ENCODE data around the gene STT3B. TPM values are rescaled to one million over a fixed set of nuclear protein-coding genes. Genes with fewer than 3 reads are reported as not detected.
A peak's percentile ranks its signal among the peaks of the same experiment; 100 is the strongest.

Gene STT3B
- total RNA-seq, 2 donors from 2014 or later = 126 to 199 TPM

GRCh38 chr3:31636694-31637442 is 104.1 kb downstream of the STT3B start:
- no peaks in the 10 kb centered on the region for H3K27me3 ChIP-seq (ENCODE audit: control insufficient read depth, insufficient read depth, low read length, poor library complexity, severe bottlenecking)
- 93 to 100% methylated on average over 1 to 2 of the region's 2 CpGs for WGBS, 2 experiments (ENCODE audit: insufficient coverage in 1 of 2, insufficient read length in 1 of 2)
- Mint-ChIP-seq H3K4me3 (no peak overlapping the region), H3K36me3 (ENCODE audit: low read depth) (peaks cover 40% of the 10 kb centered on the region), H3K9me3 (no peaks in the 10 kb centered on the region), H3K27ac (no peak overlapping the region), H3K27me3 (ENCODE audit: insufficient read depth) (no peaks in the 10 kb centered on the region), H3K4me1 (no peaks in the 10 kb centered on the region)
- H3K9me3 ChIP-seq (ENCODE audit: control insufficient read depth, low read length) = no peaks in the 10 kb centered on the region
- no peaks in the 10 kb centered on the region for H3K4me1 ChIP-seq (ENCODE audit: control insufficient read depth, insufficient read depth, low read length)
- peaks cover 74% of the 10 kb centered on the region for H3K36me3 ChIP-seq (ENCODE audit: control insufficient read depth, insufficient read depth, low read length)
- no peak overlapping the region for H3K9ac ChIP-seq (ENCODE audit: extremely low read depth, low read length, poor library complexity, severe bottlenecking)
- H3K27ac ChIP-seq (ENCODE audit: low read depth, low read length) = no peak overlapping the region
- H3K4me3 ChIP-seq (ENCODE audit: low read length) = no peak overlapping the region
- no peak for DNase-seq
- TF ChIP-seq, protein P1, sequence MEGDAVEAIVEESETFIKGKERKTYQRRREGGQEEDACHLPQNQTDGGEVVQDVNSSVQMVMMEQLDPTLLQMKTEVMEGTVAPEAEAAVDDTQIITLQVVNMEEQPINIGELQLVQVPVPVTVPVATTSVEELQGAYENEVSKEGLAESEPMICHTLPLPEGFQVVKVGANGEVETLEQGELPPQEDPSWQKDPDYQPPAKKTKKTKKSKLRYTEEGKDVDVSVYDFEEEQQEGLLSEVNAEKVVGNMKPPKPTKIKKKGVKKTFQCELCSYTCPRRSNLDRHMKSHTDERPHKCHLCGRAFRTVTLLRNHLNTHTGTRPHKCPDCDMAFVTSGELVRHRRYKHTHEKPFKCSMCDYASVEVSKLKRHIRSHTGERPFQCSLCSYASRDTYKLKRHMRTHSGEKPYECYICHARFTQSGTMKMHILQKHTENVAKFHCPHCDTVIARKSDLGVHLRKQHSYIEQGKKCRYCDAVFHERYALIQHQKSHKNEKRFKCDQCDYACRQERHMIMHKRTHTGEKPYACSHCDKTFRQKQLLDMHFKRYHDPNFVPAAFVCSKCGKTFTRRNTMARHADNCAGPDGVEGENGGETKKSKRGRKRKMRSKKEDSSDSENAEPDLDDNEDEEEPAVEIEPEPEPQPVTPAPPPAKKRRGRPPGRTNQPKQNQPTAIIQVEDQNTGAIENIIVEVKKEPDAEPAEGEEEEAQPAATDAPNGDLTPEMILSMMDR (conservative IDR thresholded peaks at IDR 0.05) = no peak

- Mint-ChIP-seq H3K9me3 (no peaks in the 10 kb centered on the region), H3K36me3 (ENCODE audit: low read depth) (peaks cover 34% of the 10 kb centered on the region), H3K4me1 (peaks cover 3% of the 10 kb centered on the region), H3K27ac (no peak overlapping the region), H3K27me3 (ENCODE audit: insufficient read depth) (no peaks in the 10 kb centered on the region), H3K4me3 (no peak overlapping the region)
- WGBS, 2 experiments (ENCODE audit: insufficient coverage in 1 of 2, insufficient read length in 1 of 2) = 95 to 100% methylated on average over 1 of the region's 1 CpG
- H3K4me3 ChIP-seq (ENCODE audit: low read length) = no peak overlapping the region
- DNase-seq = no peak
- H3K9ac ChIP-seq (ENCODE audit: extremely low read depth, low read length, poor library complexity, severe bottlenecking) = no peak overlapping the region
- H3K9me3 ChIP-seq (ENCODE audit: control insufficient read depth, low read length) = peaks cover 8% of the 10 kb centered on the region
- no peak overlapping the region for H3K27ac ChIP-seq (ENCODE audit: low read depth, low read length)
- H3K27me3 ChIP-seq (ENCODE audit: control insufficient read depth, insufficient read depth, low read length, poor library complexity, severe bottlenecking) = no peaks in the 10 kb centered on the region
- H3K36me3 ChIP-seq (ENCODE audit: control insufficient read depth, insufficient read depth, low read length) = peaks cover 63% of the 10 kb centered on the region
- no peaks in the 10 kb centered on the region for H3K4me1 ChIP-seq (ENCODE audit: control insufficient read depth, insufficient read depth, low read length)
- TF ChIP-seq, protein P1 (conservative IDR thresholded peaks at IDR 0.05) = peak; percentile 74
Observed at GRCh38 chr3:31639828-31640227, 107.1 kb downstream of the STT3B start.

GRCh38 chr3:31645256-31645655 is 112.5 kb downstream of the STT3B start:
- no peak for DNase-seq
- Mint-ChIP-seq H3K27me3 (ENCODE audit: insufficient read depth) (no peaks in the 10 kb centered on the region), H3K4me1 (peaks cover 3% of the 10 kb centered on the region), H3K27ac (no peak overlapping the region), H3K9me3 (peaks cover 37% of the 10 kb centered on the region), H3K4me3 (no peak overlapping the region), H3K36me3 (ENCODE audit: low read depth) (peaks cover 58% of the 10 kb centered on the region)
- H3K27me3 ChIP-seq (ENCODE audit: control insufficient read depth, insufficient read depth, low read length, poor library complexity, severe bottlenecking) = no peaks in the 10 kb centered on the region
- H3K36me3 ChIP-seq (ENCODE audit: control insufficient read depth, insufficient read depth, low read length) = peaks cover 78% of the 10 kb centered on the region
- WGBS, 2 experiments (ENCODE audit: insufficient coverage in 1 of 2, insufficient read length in 1 of 2) = 92 to 93% methylated on average over 4 to 5 of the region's 5 CpGs
- H3K4me3 ChIP-seq (ENCODE audit: low read length) = peak overlapping the region; percentile 17
- no peak overlapping the region for H3K27ac ChIP-seq (ENCODE audit: low read depth, low read length)
- no peak overlapping the region for H3K9ac ChIP-seq (ENCODE audit: extremely low read depth, low read length, poor library complexity, severe bottlenecking)
- H3K9me3 ChIP-seq (ENCODE audit: control insufficient read depth, low read length) = peaks cover 59% of the 10 kb centered on the region
- no peaks in the 10 kb centered on the region for H3K4me1 ChIP-seq (ENCODE audit: control insufficient read depth, insufficient read depth, low read length)
- TF ChIP-seq, protein P1 (conservative IDR thresholded peaks at IDR 0.05) = no peak
